HG03135 (cell line): ENCODE results near the gene DCC.

Experiments used
- ATAC-seq: cut with Tn5 transposase; IDR thresholded peaks from one replicate; pipeline ENCODE4 v1.9.1; 2021; ENCODE audit warnings: mild to moderate bottlenecking, moderate library complexity; ENCODE audit not compliant: unreplicated experiment

DCC gene

GRCh38 chr18:52489396-52490306, 149.7 kb downstream of the DCC start:
- no peak for ATAC-seq

DNA sequence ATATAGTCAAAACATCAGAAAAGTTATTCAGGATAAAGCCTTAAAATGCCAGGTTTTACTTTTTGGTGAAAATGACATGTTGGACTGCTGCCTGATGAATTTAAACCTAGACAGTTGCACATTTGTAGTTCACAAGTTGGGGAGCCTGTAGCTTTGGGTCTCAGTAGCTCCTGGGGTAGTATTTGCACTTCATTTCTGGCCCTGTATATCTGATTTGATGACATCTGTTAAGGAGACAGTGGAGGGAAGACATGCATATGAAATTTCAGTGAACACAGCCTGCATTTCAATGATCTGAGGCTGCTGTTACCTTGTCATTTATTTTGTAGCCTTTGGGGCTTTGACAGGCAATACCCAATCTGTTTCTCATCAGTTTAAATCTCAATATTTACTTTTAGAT, 156.4 kb downstream of the DCC start:
- no peak for ATAC-seq

DNA sequence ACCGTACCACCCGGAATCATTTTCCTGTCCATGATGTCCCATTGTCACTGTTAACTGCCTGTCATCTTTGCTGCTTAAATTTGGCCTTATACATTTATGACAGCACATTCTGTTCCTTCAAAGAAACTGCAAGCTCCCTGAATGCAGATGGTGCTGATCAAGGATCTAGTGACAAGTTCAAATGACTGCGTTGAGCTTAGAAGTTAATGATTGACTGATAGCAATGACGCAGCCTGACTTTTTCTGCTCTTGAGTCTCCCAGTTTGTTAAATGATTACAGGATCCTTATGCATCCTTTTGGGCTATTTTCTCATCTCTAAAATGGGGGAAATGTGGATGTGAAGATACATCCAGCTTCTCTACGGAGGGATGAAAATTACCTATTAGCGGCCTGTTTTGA, 159.0 kb downstream of the DCC start:
- ATAC-seq: no peak

DNA sequence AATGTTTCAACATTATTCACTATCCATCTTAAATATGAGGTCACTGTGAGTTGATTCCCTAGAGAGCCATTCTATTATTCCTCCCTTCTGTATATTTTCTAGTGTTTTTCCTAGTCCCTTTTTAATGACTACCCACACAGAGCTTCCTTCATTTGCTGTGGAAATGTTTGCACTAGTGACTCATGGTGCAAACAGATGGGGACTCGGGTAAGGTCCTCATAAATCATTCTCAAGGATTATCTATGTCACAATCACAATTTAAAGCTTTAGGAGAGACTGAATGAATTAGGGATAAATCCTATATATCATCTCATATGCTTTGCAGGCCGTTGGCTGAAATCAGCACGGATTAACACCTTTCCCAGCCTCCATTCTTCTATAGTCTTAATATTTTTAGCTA, 159.6 kb downstream of the DCC start:
- no peak for ATAC-seq

- ATAC-seq: no peak
Measured at GRCh38 chr18:52504589-52504988, 164.6 kb downstream of the DCC start.

GRCh38 chr18:52510139-52510538, 170.1 kb downstream of the DCC start:
- ATAC-seq: no peak

DNA sequence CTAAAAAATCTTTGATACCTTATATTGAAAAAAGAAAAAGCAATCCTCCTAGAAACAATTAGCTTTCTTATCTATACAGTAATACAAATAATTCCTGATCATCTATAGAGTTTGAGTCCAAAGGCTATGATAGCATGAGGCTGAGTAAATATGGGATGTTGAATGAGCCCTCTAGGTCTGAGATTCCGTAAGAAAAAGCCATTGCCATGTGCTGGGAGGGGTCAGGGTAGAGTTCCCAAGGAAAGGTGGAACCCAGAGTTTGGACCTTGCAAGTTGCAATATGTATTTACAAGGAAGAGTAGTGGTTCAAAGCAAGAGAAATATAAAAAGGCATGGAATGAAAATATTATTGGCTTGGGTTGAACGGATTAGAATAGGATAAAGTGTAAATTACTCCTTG, 178.1 kb downstream of the DCC start:
- ATAC-seq: no peak

- no peak for ATAC-seq
Measured at GRCh38 chr18:52519021-52519420, 179.0 kb downstream of the DCC start.

DNA sequence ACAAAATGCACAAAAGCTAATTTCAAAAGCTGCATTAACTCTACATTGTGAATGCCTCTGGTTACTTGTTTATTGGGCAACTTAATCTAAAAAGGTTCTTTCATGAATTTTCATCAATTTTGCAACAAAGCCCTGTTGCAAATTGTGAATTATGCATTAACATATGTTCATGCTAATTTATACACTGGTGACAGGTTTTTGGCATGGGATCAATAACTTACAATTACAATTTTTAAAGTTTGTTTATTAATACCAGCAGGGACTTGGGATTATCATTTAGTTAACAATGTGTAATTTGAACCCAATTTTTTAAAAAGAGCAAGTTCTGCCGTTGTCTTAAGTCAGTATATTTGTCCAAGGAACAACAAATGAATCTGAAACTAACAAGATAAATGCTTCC, 183.6 kb downstream of the DCC start:
- ATAC-seq: no peak

GRCh38 chr18:52531836-52532235, 191.8 kb downstream of the DCC start:
- no peak for ATAC-seq

DNA sequence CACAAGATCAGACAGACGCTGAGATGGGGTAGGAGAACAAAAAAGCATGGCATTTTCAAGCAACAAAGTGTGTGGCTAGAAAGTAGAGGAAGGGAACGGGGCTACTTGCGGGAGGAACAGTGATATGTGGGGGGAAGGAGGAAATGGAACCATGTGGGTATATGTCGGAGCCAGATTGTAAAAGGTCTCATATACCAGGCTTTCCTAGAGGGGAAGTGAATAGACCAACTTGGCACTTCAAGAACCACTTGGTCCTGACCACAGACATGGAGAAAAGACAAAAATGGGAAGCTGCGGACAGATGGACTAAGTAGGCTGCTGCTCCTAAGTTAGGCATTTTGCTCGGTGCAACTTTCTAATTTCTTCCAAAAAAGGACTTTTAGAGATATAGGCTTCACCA, 196.0 kb downstream of the DCC start:
- ATAC-seq: no peak

GRCh38 chr18:52537261-52537660, 197.3 kb downstream of the DCC start:
- no peak for ATAC-seq

DNA sequence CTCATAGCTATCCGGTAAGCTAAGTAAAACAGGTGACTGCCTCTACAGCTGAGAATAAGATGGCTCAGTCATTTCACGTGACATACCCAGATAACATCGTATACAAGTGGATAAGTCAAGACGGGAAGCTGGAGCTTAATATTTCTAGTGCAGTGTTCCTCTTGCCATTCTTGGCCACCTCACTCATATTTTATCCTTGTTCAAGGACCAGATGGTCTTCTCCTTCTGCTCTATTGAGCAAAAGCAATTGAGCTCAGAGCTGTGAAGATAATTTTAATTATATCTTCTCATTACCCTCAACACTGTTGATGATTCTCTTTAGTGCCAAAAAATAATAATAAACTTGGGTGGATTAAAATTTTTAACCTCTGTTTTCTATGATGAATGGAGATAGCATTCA, 201.1 kb downstream of the DCC start:
- no peak for ATAC-seq

DNA sequence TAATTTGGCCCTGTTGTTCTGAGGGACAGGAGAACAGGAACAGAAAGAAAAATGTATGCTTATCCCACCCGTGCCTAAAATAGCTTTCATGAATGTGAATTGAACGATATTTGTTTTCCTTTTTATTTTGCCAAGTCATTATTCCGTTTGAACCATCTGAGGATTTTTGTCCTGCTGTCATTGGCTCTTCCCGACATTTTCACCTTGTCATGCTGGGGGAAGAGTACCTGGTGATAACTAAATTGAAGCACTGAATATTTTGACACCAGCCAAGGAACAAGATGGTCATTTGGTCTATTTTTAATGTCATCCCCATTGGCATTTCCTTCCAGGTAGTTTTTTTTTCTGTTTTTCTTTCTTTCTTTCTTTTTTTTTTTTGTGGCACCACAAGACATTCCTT, 204.1 kb downstream of the DCC start:
- no peak for ATAC-seq

DNA sequence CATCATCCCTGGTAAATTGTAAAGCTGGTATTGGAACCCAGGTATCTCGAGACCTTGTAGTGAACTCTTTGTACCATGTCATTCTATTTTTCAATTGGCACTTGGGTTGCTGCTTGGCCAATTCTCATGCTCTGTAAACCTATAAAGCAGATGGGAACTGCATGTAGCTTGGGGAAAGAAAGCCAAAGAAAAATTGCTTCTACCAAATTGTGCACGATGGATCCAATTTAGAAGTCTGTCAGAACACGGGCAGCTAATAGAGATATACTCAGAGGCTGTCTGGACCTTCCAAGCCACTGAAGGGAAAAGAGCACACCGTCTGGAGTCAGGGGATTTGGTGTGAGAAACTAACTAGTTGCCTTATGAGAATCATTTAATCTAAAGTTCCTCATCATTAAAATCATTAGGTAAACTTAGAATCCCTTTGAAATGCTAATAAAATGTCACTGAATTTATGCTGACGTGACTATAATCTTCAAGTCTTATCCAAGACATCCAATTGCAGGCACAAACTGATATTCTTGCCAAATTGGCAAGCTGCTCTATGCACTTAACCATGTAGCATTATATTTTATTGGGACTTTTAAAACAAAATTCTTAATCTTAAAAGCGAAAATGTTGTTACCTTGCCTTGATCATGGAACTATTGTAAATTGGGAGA, 206.8 kb downstream of the DCC start:
- no peak for ATAC-seq

DNA sequence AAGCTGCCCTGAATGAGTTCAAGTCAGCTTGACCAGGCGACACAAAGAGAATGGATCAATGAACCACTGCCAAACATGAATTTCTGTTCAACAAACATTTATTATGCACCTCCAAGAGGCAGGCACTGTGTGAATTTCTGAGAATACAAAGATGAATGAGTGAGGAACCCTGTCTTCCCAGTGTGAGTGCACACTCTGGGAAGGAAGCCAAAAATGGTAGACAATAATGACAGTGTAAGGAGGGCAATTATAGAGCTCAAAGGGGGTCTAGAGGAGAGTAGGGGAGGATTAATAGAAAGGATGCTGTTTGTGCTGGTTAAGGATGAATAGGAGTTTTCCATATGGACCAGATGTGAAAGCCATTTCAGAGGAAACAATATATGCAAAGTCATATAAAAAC, 213.4 kb downstream of the DCC start:
- no peak for ATAC-seq

DNA sequence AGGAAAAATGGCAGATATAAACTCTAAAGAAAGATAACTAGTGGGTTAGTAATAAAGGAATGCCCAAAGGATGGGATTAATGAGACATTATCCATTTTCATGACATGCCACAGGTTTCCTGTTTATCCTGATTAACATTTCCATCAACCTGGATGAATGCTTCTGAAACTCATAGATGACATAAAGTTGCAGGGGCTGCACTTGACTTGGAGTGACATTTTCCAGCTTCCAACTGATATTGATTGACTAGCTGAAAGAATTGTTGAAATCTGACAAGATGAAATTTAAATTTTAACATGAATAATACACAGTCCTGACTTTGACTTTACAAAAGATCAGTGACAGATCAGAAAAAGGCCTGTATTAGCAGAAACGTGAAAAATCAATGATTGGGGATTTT, 214.2 kb downstream of the DCC start:
- no peak for ATAC-seq

DNA sequence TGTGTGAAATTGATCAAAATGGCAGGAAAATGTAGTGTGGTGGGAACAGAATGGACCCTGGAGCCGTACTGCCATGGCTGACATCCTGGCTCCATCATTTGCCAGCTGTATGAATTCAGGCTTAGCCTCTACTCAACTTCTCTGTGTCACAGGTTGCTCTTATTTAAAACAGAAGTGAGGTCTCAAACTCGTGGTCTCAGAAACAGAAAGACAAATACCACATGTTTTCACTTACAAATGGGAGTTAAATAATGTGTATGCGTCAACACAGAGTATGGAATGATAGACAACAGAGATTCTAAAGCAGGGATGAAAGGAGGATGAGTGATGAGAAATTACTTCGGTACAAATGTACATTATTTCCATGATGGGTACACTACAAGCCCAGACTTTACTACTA, 227.4 kb downstream of the DCC start:
- ATAC-seq: no peak

- no peak for ATAC-seq
Measured at GRCh38 chr18:52569492-52569891, 229.5 kb downstream of the DCC start.

DNA sequence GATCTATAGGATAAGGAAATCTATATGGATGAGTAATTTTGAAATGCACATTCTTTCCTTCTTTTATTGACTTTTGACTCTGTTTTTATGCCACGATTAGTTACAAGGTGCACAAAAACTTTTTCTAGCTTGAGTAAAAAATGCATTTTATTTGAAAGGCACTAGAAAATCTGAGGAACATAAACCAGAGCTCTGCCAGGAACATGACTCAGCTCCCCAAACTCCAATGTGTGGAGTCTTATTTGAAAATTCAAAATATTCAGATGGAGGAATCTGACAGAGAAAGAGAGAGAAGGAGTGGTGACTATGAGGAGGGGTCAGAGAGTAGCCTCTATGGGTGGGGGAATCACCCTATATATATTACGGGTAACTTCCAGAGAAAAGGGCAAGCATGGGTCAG, 231.0 kb downstream of the DCC start:
- no peak for ATAC-seq

- ATAC-seq: no peak
Measured at GRCh38 chr18:52572036-52573000, 232.3 kb downstream of the DCC start.
